ENCODE results near the gene VAMP2. TPM values are rescaled to one million over a fixed set of nuclear protein-coding genes. Genes with fewer than 3 reads are reported as not detected.

Gene VAMP2
- total RNA-seq (2022) (18.1 and 22.1 TPM in 2 replicates), Bru-seq, nascent RNA (percentile 71 among the genes with signal in this experiment), BruChase-seq, experiment 1, labeled RNA remaining after a 6-hour chase (percentile 83 among the genes with signal in this experiment), BruChase-seq, experiment 2, labeled RNA remaining after a 2-hour chase (percentile 81 among the genes with signal in this experiment)
- long read RNA-seq, transcript VAMP2-203 (4 exons, 557 nt) = minor isoform, 10 of 52 reads
- long read RNA-seq, transcript VAMP2-201 (5 exons, 2,153 nt) = major isoform, 34 of 52 reads
- long read RNA-seq, partial matches to known transcripts = 0 of 52 reads
- long read RNA-seq, other reads (novel, unspliced or antisense) = 8 of 52 reads

GRCh38 chr17:8162233-8162996 lies at the start of gene VAMP2:
Gene VAMP2, minus strand, starts transcription at chr17:8162948. Its CDS starts 69 bp downstream, at chr17:8162879.
- no TSS peak for BruUV-seq (replicated peaks)
- no peak for TF ChIP-seq CTCF (IDR thresholded peaks at IDR 0.05; ENCODE audit: unreplicated experiment)
- Mint-ChIP-seq H3K27ac (ENCODE audit: unreplicated experiment) (no peak within 1 kb of the TSS), H3K27me3 (ENCODE audit: unreplicated experiment) (no peaks in the 10 kb centered on the region), H3K36me3 (ENCODE audit: insufficient read depth, unreplicated experiment) (peaks cover 40% of the 10 kb centered on the region), H3K4me3 (ENCODE audit: low read depth, unreplicated experiment) (peak within 1 kb of the TSS; percentile 76), H3K9me3 (ENCODE audit: low read depth, unreplicated experiment) (no peaks in the 10 kb centered on the region), H3K4me1 (ENCODE audit: low read depth, unreplicated experiment) (no peaks in the 10 kb centered on the region)
- CTCF ChIA-PET = no interaction called here
- intact Hi-C loops (cut with micrococcal nuclease; ENCODE audit: unreplicated experiment) = no loop called here
- DNase-seq = peak; percentile 73

GRCh38 chr17:8210761-8211458 lies 48.2 kb upstream of the VAMP2 start:
- BruUV-seq (replicated peaks) = TSS peak; percentile 73
- Mint-ChIP-seq H3K4me3 (ENCODE audit: low read depth, unreplicated experiment) (peak overlapping the region; percentile 92), H3K36me3 (ENCODE audit: insufficient read depth, unreplicated experiment) (peaks cover 34% of the 10 kb centered on the region), H3K4me1 (ENCODE audit: low read depth, unreplicated experiment) (peaks cover 6% of the 10 kb centered on the region), H3K27ac (ENCODE audit: unreplicated experiment) (peak overlapping the region; percentile 87), H3K9me3 (ENCODE audit: low read depth, unreplicated experiment) (no peaks in the 10 kb centered on the region), H3K27me3 (ENCODE audit: unreplicated experiment) (no peaks in the 10 kb centered on the region)
- intact Hi-C loops (cut with micrococcal nuclease; ENCODE audit: unreplicated experiment) = no loop called here
- TF ChIP-seq CTCF (IDR thresholded peaks at IDR 0.05; ENCODE audit: unreplicated experiment) = no peak
- no peak for DNase-seq
- CTCF ChIA-PET = interaction anchor here (0.6 to 1.9 kb wide), 3 partner anchors 10 to 21 kb away, joined by 3 to 12 read pairs (median 7); partner anchors contain the start of gene BORCS6

- H3K9me3 Mint-ChIP-seq (ENCODE audit: low read depth, unreplicated experiment) = no peaks in the 10 kb centered on the region
- TF ChIP-seq CTCF (IDR thresholded peaks at IDR 0.05; ENCODE audit: unreplicated experiment) = no peak
- CTCF ChIA-PET = interaction anchor here (0.6 to 1.9 kb wide), 3 partner anchors 11 to 20 kb away, joined by 3 to 12 read pairs (median 7); partner anchors contain the start of gene BORCS6
- DNase-seq = peak; percentile 92
- no peaks in the 10 kb centered on the region for H3K27me3 Mint-ChIP-seq (ENCODE audit: unreplicated experiment)
- intact Hi-C loops (cut with micrococcal nuclease; ENCODE audit: unreplicated experiment) = no loop called here
- H3K27ac Mint-ChIP-seq (ENCODE audit: unreplicated experiment) = peak within 1 kb of the TSS; percentile 87
- peaks cover 38% of the 10 kb centered on the region for H3K36me3 Mint-ChIP-seq (ENCODE audit: insufficient read depth, unreplicated experiment)
- H3K4me1 Mint-ChIP-seq (ENCODE audit: low read depth, unreplicated experiment) = peaks cover 6% of the 10 kb centered on the region
- BruUV-seq (replicated peaks) = TSS peak; percentile 88
- peak within 1 kb of the TSS; percentile 92 for H3K4me3 Mint-ChIP-seq (ENCODE audit: low read depth, unreplicated experiment)
These were observed 47.4 kb upstream of the VAMP2 start, which contains the start of gene AURKB for GRCh38 chr17:8209907-8210760. Gene AURKB, minus strand, starts transcription at chr17:8210575. Its CDS starts 351 bp downstream, at chr17:8210224.
